ENCODE data around the gene UGP2. TPM values are rescaled to one million over a fixed set of nuclear protein-coding genes. Genes with fewer than 3 reads are reported as not detected.
A peak's percentile ranks its signal among the peaks of the same experiment; 100 is the strongest.

Gene UGP2
- total and polyA plus RNA-seq, 2 of the 8 experiments (the other 6 are each of a cell fraction or from before 2014, with no cell fraction given): 278 to 956 TPM

DNA sequence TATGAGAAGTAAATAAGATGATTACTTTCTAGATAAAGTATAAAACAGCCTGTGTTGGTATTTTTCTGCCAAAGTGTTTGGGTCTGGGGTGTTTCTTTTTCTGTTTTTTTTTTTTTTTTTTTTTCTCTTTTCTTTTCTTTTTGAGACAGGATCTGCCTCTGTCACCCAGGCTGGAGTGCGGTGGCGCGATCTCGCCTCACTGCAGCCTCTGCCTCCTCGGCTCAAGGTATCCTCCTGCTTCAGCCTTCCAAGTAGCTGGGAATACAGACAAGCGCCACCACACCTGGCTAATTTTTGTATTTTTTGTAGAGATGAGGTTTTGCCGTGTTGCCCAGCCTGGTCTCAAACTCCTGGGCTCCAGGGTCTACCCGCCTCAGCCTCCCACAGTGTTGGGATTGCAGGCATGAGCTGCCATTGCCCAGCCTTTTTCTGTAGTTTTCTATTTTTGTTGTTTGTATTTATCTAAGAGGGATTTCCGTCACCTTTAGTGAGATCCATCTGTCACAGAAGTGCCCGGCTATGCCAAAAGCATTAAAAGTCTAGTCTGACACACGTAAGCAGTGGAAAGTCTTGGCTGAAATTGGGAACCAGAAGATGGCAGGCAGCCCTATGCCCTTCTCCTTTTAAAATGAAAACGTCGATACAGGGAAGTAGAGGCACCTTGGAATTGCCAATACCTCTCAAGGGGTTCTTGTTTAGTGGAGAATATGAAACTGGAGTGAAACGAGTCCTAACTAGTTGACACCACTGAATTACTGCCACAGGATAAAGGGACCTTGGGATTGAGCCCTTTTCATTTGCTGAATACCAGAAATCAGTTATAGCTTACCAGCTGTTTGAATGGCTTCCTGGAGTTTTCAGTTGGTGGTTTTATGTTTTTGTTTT, 14.0 kb downstream of the UGP2 start:
- peak overlapping the region; percentile 37; the same call in 1 of the 2 replicates for H2BK5ac ChIP-seq (ENCODE audit: low read depth, low read length)
- no peak for DNase-seq (ENCODE audit: low read depth in 1 of 2, low spot score in 2 of 2)
- H2BK12ac ChIP-seq (ENCODE audit: low read depth, low read length): no peak overlapping the region
- no peak overlapping the region for H2AFZ ChIP-seq (ENCODE audit: low read length)
- TF ChIP-seq BRCA1 (IDR thresholded peaks at IDR 0.05; ENCODE audit: low read depth, low read length): no peak
- TF ChIP-seq NANOG (IDR thresholded peaks at IDR 0.05; ENCODE audit: insufficient read depth, low read depth, low read length, poor library complexity, severe bottlenecking): no peak
- TF ChIP-seq SUZ12 (IDR thresholded peaks at IDR 0.05; ENCODE audit: low read length): no peak
- no peak overlapping the region; a peak in 2 of 7 replicates for H3K9ac ChIP-seq (replicated peaks in 1 of 4; ENCODE audit: extremely low read depth in 1 of 4, low read depth in 3 of 4, low read length in 3 of 4)
- peaks cover 8 to 19% of the 10 kb centered on the region in 2 experiments for H4K20me1 ChIP-seq (replicated peaks in 1 of 2; ENCODE audit: control insufficient read depth in 1 of 2, insufficient read depth in 2 of 2, low read length in 2 of 2)
- no peak overlapping the region for H3K56ac ChIP-seq (replicated peaks; ENCODE audit: insufficient read length, low read depth, low read length)
- H2BK15ac ChIP-seq (ENCODE audit: low read length): no peak overlapping the region
- H3K27ac ChIP-seq (ENCODE audit: low read depth, low read length): 0 out of 2 replicates have a peak overlapping the region, but pooled peaks have one; percentile 32
- peaks cover 18 to 89% (median 41%) of the 10 kb centered on the region in 4 experiments for H3K36me3 ChIP-seq (ENCODE audit: control insufficient read depth in 2 of 4, insufficient read depth in 4 of 4, low read length in 3 of 4)
- ChIA-PET POLR2A (ENCODE audit: partially characterized antibody) (interaction anchor here (0.6 to 17.8 kb wide), 6 partner anchors 10 to 293 kb away, joined by 3 to 297 read pairs (median 4); partner anchors contain the start of gene UGP2), CTCF (ENCODE audit: partially characterized antibody) (interaction anchor here (1.1 to 1.4 kb wide), 2 partner anchors 10 to 23 kb away, joined by 3 to 5 read pairs; no protein-coding TSS in a partner anchor)
- no peak overlapping the region for H2BK120ac ChIP-seq (replicated peaks; ENCODE audit: low read depth, low read length)
- no peaks in the 10 kb centered on the region for H3K9me3 ChIP-seq (ENCODE audit: insufficient read depth in 2 of 2, low read depth in 1 of 2, low read length in 1 of 2)
- H3K23me2 ChIP-seq (ENCODE audit: low read depth, low read length): no peaks in the 10 kb centered on the region
- no peak overlapping the region for H3K23ac ChIP-seq (ENCODE audit: insufficient read length)
- no peak overlapping the region for H4K5ac ChIP-seq (ENCODE audit: insufficient read length, low read depth, low read length)
- peaks cover 45 to 100% of the 10 kb centered on the region in 2 experiments for H3K79me2 ChIP-seq (ENCODE audit: control insufficient read depth in 1 of 2, insufficient read depth in 2 of 2, low read length in 2 of 2)
- no peak overlapping the region for H4K8ac ChIP-seq (ENCODE audit: extremely low read depth, insufficient read depth, low read length)
- no peak overlapping the region for H3K4ac ChIP-seq (replicated peaks; ENCODE audit: insufficient read length, low read depth, low read length)
- H3K79me1 ChIP-seq (ENCODE audit: low read depth, low read length): 0 out of 2 replicates have a peak, but pooled peaks cover 6% of the 10 kb centered on the region
- H3K27me3 ChIP-seq (replicated peaks in 1 of 4; ENCODE audit: control insufficient read depth in 3 of 4, extremely low read depth in 1 of 4, insufficient read depth in 3 of 4, low read length in 3 of 4): no peaks in the 10 kb centered on the region
- 96% methylated on average over 14 of the region's 14 CpGs; no CpG with 5 or more reads in 1 of the 2 experiments for WGBS, 2 experiments (ENCODE audit: extremely low coverage in 1 of 2, insufficient coverage in 1 of 2, insufficient read length in 1 of 2, insufficient replicate concordance in 2 of 2, low coverage in 1 of 2, low lambda C conversion rate in 2 of 2, missing lambda C conversion rate in 1 of 2)
- no peak for FAIRE-seq
- H2BK20ac ChIP-seq (ENCODE audit: low read length): no peak overlapping the region
- no peak overlapping the region for H3K4me2 ChIP-seq (ENCODE audit: insufficient read depth in 1 of 2, low read depth in 2 of 2, low read length in 2 of 2)
- no peak overlapping the region for H2AK5ac ChIP-seq (ENCODE audit: low read depth, low read length)
- peaks cover 18 to 35% (median 25%) of the 10 kb centered on the region in 4 experiments for H3K4me1 ChIP-seq (replicated peaks in 1 of 4; ENCODE audit: control insufficient read depth in 3 of 4, insufficient read depth in 4 of 4, low read length in 3 of 4)
- no peak overlapping the region for H3K4me3 ChIP-seq (ENCODE audit: extremely low read depth in 1 of 4, insufficient read depth in 2 of 4, low read depth in 3 of 4, low read length in 4 of 4)
- H3K14ac ChIP-seq (ENCODE audit: insufficient read length): no peak overlapping the region
- H4K91ac ChIP-seq (replicated peaks; ENCODE audit: insufficient read length, low read length): no peak overlapping the region
- H3K18ac ChIP-seq (ENCODE audit: extremely low read depth, low read length): no peak overlapping the region

All from H1 (cell line).